Kidney (tissue), 14 donors: ENCODE data around the gene ERCC5. TPM values are rescaled to one million over a fixed set of nuclear protein-coding genes. Genes with fewer than 3 reads are reported as not detected.

ENCODE experiments used
- DNase-seq, 5 donors: peaks; one replicate each; pipeline ENCODE4 v3.0.0-alpha.2; 2013 to 2020
- FAIRE-seq: peaks from 2 replicates; lab custom pipeline; 2012; peaks lifted over from hg19 to GRCh38; lab: Jason Lieb, UNC
- H3K27ac ChIP-seq, 2 donors: one replicate each; pipeline ENCODE4 v1.7.0; 2013; ENCODE audit warnings: low read depth in 2 of 2, low read length in 2 of 2, inconsistent platforms in 1 of 2
- H3K27me3 ChIP-seq: one replicate; pipeline ENCODE4 v1.7.1; 2013; ENCODE audit warnings: low read length, inconsistent platforms; ENCODE audit not compliant: control insufficient read depth, insufficient read depth
- H3K36me3 ChIP-seq, 3 donors: one replicate each; pipeline versions ENCODE4 v1.7.0 to v1.7.1; 2013; ENCODE audit warnings: low read length in 3 of 3, control low read depth in 1 of 3, inconsistent platforms in 1 of 3; ENCODE audit not compliant: insufficient read depth in 3 of 3, control insufficient read depth in 2 of 3
- H3K4me1 ChIP-seq, 3 donors: one replicate each; pipeline versions ENCODE4 v1.7.0 to v1.7.1; 2013; ENCODE audit warnings: low read length in 3 of 3, inconsistent platforms in 1 of 3, low read depth in 1 of 3; ENCODE audit not compliant: control insufficient read depth in 2 of 3, insufficient read depth in 2 of 3
- H3K4me3 ChIP-seq, 3 donors: one replicate each; pipeline versions ENCODE4 v1.7.0 to v1.8.1; 2013; ENCODE audit warnings: low read length in 3 of 3, control low read depth in 1 of 3, inconsistent platforms in 1 of 3
- H3K9ac ChIP-seq, 3 donors: one replicate each; pipeline versions ENCODE4 v1.7.0 to v1.7.1; 2013; ENCODE audit warnings: low read length in 3 of 3, control low read depth in 1 of 3, inconsistent platforms in 1 of 3
- H3K9me3 ChIP-seq, 3 donors: one replicate each; pipeline versions ENCODE4 v1.7.0 to v1.7.1; 2013; ENCODE audit warnings: low read length in 3 of 3, control low read depth in 1 of 3, inconsistent platforms in 1 of 3; ENCODE audit not compliant: control insufficient read depth in 2 of 3, insufficient read depth in 1 of 3
- intact Hi-C: fragments of 100-400 bp; cut with DNase I; formaldehyde crosslinking; loops from one replicate; pipeline ENCODE4 v1.11.1; 2022
- polyA plus RNA-seq: library from polyadenylated mRNA; stranded (reverse); fragments of 350-450 nt; fragmentation: Illumina TruSeq; extraction: RNeasy Lipid Tissue Mini Kit (QIAGEN cat#74804); gene quantifications from one replicate; pipeline ENCODE4 v1.2.3, GENCODE V29; 2014; ENCODE audit warnings: low read depth, low replicate concordance; ENCODE audit not compliant: insufficient read depth
- total RNA-seq: library from RNA; stranded (reverse); fragmentation: NEBNext Ultra II Directional; extraction: Animal tissue kit (Norgen Biotek cat#: 25700); gene quantifications from one replicate; pipeline ENCODE4 v1.2.1, GENCODE V29; 2021
- TF ChIP-seq, protein P1 (sequence below): IDR thresholded peaks from 3 replicates; pipeline ENCODE4 v1.5.1; 2012; ENCODE audit warnings: mild to moderate bottlenecking, moderate library complexity, borderline replicate concordance; ENCODE audit not compliant: insufficient read depth; ENCODE audit errors: extremely low read depth
- donor health status: control.
- donor health status: control.
- donor health status: control.
- donor health status: control.
- donor health status: control.
- donor health status: DM: yes; HTN: yes; CAD: no.
- donor health status: Normal renal cell carcinoma (clear cell type).

ERCC5 gene
- total and polyA plus RNA-seq, 2 donors from 2014 or later, result 37.4 to 56.0 TPM

DNA sequence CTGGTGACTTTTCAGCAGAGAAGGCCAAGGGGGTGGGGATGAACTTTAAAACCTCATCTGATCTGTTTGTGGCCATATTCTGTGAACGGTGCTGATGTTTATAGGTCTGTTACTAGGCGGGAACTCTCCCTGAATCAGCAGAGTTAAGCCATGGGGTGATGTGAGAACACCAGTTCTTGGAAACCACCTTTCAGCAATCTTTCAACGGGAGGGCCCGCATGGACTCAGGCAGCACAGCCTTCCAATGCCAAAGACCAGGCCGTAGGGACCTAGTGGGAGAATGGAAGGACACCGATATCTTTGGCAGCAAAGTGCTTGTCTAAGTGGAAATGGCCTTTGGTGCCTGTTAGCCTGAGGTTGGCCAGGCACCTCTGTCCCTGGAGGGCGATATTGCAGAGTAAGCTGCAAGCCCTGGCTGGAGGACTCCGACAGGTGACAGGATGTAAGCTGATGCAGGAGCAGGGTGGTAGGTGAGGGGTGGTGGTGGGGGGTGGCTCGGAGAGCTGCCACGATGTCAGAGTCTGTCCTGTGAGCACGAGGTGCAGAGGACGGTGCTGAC is 57.0 kb downstream of the ERCC5 start:
- TF ChIP-seq, protein P1, sequence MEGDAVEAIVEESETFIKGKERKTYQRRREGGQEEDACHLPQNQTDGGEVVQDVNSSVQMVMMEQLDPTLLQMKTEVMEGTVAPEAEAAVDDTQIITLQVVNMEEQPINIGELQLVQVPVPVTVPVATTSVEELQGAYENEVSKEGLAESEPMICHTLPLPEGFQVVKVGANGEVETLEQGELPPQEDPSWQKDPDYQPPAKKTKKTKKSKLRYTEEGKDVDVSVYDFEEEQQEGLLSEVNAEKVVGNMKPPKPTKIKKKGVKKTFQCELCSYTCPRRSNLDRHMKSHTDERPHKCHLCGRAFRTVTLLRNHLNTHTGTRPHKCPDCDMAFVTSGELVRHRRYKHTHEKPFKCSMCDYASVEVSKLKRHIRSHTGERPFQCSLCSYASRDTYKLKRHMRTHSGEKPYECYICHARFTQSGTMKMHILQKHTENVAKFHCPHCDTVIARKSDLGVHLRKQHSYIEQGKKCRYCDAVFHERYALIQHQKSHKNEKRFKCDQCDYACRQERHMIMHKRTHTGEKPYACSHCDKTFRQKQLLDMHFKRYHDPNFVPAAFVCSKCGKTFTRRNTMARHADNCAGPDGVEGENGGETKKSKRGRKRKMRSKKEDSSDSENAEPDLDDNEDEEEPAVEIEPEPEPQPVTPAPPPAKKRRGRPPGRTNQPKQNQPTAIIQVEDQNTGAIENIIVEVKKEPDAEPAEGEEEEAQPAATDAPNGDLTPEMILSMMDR, result no peak
- Histone ChIP-seq H3K9ac (no peak overlapping the region), H3K9me3 (no peaks in the 10 kb centered on the region), H3K4me3 (no peak overlapping the region), H3K27me3 (no peaks in the 10 kb centered on the region), H3K36me3 (no peaks in the 10 kb centered on the region), H3K4me1 (no peaks in the 10 kb centered on the region), H3K27ac (peak overlapping the region in 1 of 2 donors; percentile 47)
- DNase-seq, result no peak
- no peak for FAIRE-seq
- intact Hi-C loops, result no loop called here

DNA sequence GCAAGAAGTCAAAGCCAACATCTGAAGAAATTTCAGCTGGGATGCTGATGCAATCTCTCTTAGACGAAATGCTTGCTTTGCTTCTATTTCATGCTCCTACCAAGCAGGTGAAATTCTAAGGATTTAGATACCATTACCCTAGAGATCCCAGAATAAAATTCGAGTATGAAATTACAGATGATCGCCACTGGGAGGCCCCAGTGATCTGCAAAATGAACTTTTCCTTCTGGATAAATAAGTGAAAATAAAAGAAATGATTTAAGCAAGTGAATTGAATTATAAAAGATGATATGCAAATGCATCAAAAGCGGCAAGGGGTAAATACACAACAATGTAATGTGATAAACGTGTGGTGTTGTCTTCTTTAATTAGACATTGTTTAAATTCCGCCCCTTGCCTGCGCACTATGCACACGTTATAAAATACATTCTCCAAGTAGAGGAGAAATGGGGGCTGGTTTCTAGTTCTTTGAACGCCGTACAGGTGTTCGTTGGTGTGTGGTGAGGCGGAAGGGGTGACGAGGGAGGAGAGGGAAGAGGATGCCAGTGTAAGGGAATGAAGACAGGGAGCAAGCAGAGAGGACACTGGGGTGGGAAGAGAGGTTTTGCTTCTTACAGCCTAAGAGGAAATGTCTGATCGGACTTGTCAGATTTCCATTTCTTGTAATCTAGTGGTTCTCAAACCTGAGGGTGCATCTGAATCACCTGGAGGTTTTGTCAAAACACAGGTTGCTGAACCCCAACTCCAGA is 58.0 kb downstream of the ERCC5 start:
- Histone ChIP-seq H3K4me3 (peak overlapping the region in 1 of 3 donors; percentile 14), H3K9ac (no peak overlapping the region), H3K27ac (no peak overlapping the region), H3K27me3 (no peaks in the 10 kb centered on the region), H3K9me3 (no peaks in the 10 kb centered on the region), H3K36me3 (no peaks in the 10 kb centered on the region), H3K4me1 (no peaks in the 10 kb centered on the region)
- FAIRE-seq (no peak), DNase-seq (peak in 3 of 5 donors; percentile 23 to 40 (median 30))
- intact Hi-C loops, result no loop called here
- TF ChIP-seq, protein P1, result peak; percentile 6

GRCh38 chr13:102904408-102904862 is 58.6 kb downstream of the ERCC5 start:
- TF ChIP-seq, protein P1, result no peak
- H3K9ac ChIP-seq, result no peak overlapping the region
- no peaks in the 10 kb centered on the region for H3K9me3 ChIP-seq
- intact Hi-C loops, result no loop called here
- FAIRE-seq (no peak), DNase-seq (no peak)
- H3K4me1 ChIP-seq, result no peaks in the 10 kb centered on the region
- H3K4me3 ChIP-seq, result no peak overlapping the region
- no peaks in the 10 kb centered on the region for H3K36me3 ChIP-seq
- no peaks in the 10 kb centered on the region for H3K27me3 ChIP-seq
- no peak overlapping the region for H3K27ac ChIP-seq
